Astrocyte (in vitro differentiated cells and primary cell): ENCODE data around the gene ERN1. TPM values are rescaled to one million over a fixed set of nuclear protein-coding genes. Genes with fewer than 3 reads are reported as not detected.
"Not testable (repeated sequence)": the region's sequence is repeated elsewhere in the genome, so short reads cannot be mapped to it uniquely, and the experiment has no call there.

Experiments
- DNase-seq: peaks from one replicate; pipeline ENCODE4 v3.0.0-alpha.2; 2010; ENCODE audit warnings: low read depth
- FAIRE-seq: peaks from 2 replicates; lab custom pipeline; 2011; peaks lifted over from hg19 to GRCh38; lab: Jason Lieb, UNC
- H2AFZ ChIP-seq: 2 replicates; pipeline ENCODE4 v1.6.0; 2012; ENCODE audit warnings: low read depth, low read length, inconsistent platforms
- H3K27ac ChIP-seq: 2 replicates; pipeline ENCODE4 v1.5.1; 2011; ENCODE audit warnings: low read depth, low read length, inconsistent platforms
- H3K27me3 ChIP-seq: 2 replicates; pipeline ENCODE4 v1.6.0; 2011; ENCODE audit warnings: low read length, inconsistent platforms; ENCODE audit not compliant: insufficient read depth
- H3K36me3 ChIP-seq: 2 replicates; pipeline ENCODE4 v1.5.1; 2011; ENCODE audit warnings: low read length, inconsistent platforms; ENCODE audit not compliant: insufficient read depth
- H3K4me1 ChIP-seq: 2 replicates; pipeline ENCODE4 v1.5.1; 2011; ENCODE audit warnings: low read length, inconsistent platforms; ENCODE audit not compliant: insufficient read depth
- H3K4me2 ChIP-seq: 2 replicates; pipeline ENCODE4 v1.6.0; 2012; ENCODE audit warnings: low read length, inconsistent platforms
- H3K4me3 ChIP-seq: 2 replicates; pipeline ENCODE4 v1.5.1; 2011; ENCODE audit warnings: low read depth, mild to moderate bottlenecking, low read length, inconsistent platforms; ENCODE audit not compliant: insufficient read depth
- H3K79me2 ChIP-seq: 2 replicates; pipeline ENCODE4 v1.6.0; 2012; ENCODE audit warnings: mild to moderate bottlenecking, low read length, inconsistent platforms; ENCODE audit not compliant: insufficient read depth
- H3K9ac ChIP-seq: 2 replicates; pipeline ENCODE4 v1.6.0; 2012; ENCODE audit warnings: mild to moderate bottlenecking, low read length, inconsistent platforms
- H3K9me3 ChIP-seq: 2 replicates; pipeline ENCODE4 v1.5.1; 2012; ENCODE audit warnings: low read depth, mild to moderate bottlenecking, low read length, inconsistent platforms; ENCODE audit not compliant: insufficient read depth
- H4K20me1 ChIP-seq: 2 replicates; pipeline ENCODE4 v1.6.0; 2012; ENCODE audit warnings: low read length, inconsistent platforms; ENCODE audit not compliant: insufficient read depth
- H3K27ac Mint-ChIP-seq: one replicate; pipeline ENCODE4 v1.8.0; 2021; ENCODE audit warnings: mild to moderate bottlenecking, mixed read lengths; ENCODE audit not compliant: unreplicated experiment
- H3K27me3 Mint-ChIP-seq: one replicate; pipeline ENCODE4 v1.8.0; 2021; ENCODE audit warnings: low read depth, mixed read lengths; ENCODE audit not compliant: unreplicated experiment
- H3K36me3 Mint-ChIP-seq: one replicate; pipeline ENCODE4 v1.8.0; 2021; ENCODE audit warnings: low read depth, mixed read lengths; ENCODE audit not compliant: unreplicated experiment
- H3K4me1 Mint-ChIP-seq: one replicate; pipeline ENCODE4 v1.8.0; 2021; ENCODE audit warnings: low read depth, mixed read lengths; ENCODE audit not compliant: unreplicated experiment
- H3K4me3 Mint-ChIP-seq: one replicate; pipeline ENCODE4 v1.8.0; 2021; ENCODE audit warnings: mild to moderate bottlenecking, moderate library complexity, mixed read lengths; ENCODE audit not compliant: unreplicated experiment
- H3K9me3 Mint-ChIP-seq: one replicate; pipeline ENCODE4 v1.8.0; 2021; ENCODE audit warnings: mild to moderate bottlenecking, mixed read lengths; ENCODE audit not compliant: unreplicated experiment
- EZH2 ChIP-seq: IDR thresholded peaks from 2 replicates; pipeline ENCODE4 v1.6.1; 2012; ENCODE audit warnings: mild to moderate bottlenecking, low read length, inconsistent platforms; ENCODE audit not compliant: insufficient read depth
- total RNA-seq: library from RNA; stranded (reverse); gene quantifications from 2 replicates; pipeline ENCODE4 v1.2.1, GENCODE V29; 2021
- TF ChIP-seq, protein P1 (sequence below): IDR thresholded peaks from 2 replicates; pipeline ENCODE4 v1.5.1; 2011; ENCODE audit warnings: low read depth, mild to moderate bottlenecking, inconsistent platforms, low read length, moderate library complexity; ENCODE audit not compliant: insufficient read depth

The ERN1 gene
- total RNA-seq, 1 donor from 2014 or later = 11.7 TPM

GRCh38 chr17:64171041-64171440, 41.1 kb upstream of the ERN1 start:
- Histone ChIP-seq H3K27me3 (no peaks in the 10 kb centered on the region), H3K27ac (no peak overlapping the region), H3K79me2 (no peaks in the 10 kb centered on the region), H3K4me1 (no peaks in the 10 kb centered on the region), H3K36me3 (no peaks in the 10 kb centered on the region), H4K20me1 (no peaks in the 10 kb centered on the region), H3K9me3 (no peaks in the 10 kb centered on the region), H3K9ac (no peak overlapping the region), H2AFZ (no peak overlapping the region), H3K4me2 (no peak overlapping the region), H3K4me3 (no peak overlapping the region)
- Mint-ChIP-seq H3K27ac (peak overlapping the region; percentile 22), H3K4me1 (peaks cover 11% of the 10 kb centered on the region), H3K36me3 (peaks cover 28% of the 10 kb centered on the region), H3K9me3 (no peaks in the 10 kb centered on the region), H3K4me3 (no peak overlapping the region), H3K27me3 (no peaks in the 10 kb centered on the region)
- DNase-seq = peak; percentile 23
- no peak for TF ChIP-seq EZH2
- TF ChIP-seq, protein P1, sequence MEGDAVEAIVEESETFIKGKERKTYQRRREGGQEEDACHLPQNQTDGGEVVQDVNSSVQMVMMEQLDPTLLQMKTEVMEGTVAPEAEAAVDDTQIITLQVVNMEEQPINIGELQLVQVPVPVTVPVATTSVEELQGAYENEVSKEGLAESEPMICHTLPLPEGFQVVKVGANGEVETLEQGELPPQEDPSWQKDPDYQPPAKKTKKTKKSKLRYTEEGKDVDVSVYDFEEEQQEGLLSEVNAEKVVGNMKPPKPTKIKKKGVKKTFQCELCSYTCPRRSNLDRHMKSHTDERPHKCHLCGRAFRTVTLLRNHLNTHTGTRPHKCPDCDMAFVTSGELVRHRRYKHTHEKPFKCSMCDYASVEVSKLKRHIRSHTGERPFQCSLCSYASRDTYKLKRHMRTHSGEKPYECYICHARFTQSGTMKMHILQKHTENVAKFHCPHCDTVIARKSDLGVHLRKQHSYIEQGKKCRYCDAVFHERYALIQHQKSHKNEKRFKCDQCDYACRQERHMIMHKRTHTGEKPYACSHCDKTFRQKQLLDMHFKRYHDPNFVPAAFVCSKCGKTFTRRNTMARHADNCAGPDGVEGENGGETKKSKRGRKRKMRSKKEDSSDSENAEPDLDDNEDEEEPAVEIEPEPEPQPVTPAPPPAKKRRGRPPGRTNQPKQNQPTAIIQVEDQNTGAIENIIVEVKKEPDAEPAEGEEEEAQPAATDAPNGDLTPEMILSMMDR = no peak
- FAIRE-seq = no peak

DNA sequence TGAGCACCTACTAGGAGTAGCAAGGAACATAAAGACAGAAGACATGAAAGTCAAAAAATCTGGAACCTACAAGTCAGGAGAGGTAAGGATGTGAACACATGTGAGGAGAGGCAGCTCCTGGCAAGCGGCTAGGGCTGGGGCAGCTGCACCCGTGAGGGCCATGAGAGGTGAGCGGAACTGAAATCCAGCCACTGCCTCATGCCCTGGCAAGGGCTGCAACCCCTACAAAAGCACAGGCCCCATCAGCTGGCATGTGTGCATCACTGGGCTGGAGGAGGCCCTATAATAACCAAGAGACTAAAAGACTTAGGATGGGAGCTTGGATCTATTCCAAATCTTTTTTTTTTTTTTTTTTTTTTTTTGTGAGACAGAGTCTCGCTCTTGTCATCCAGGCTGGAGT, 40.3 kb upstream of the ERN1 start:
- Mint-ChIP-seq H3K36me3 (peaks cover 24% of the 10 kb centered on the region), H3K4me3 (no peak overlapping the region), H3K27me3 (no peaks in the 10 kb centered on the region), H3K9me3 (no peaks in the 10 kb centered on the region), H3K27ac (no peak overlapping the region), H3K4me1 (peaks cover 11% of the 10 kb centered on the region)
- Histone ChIP-seq H3K9me3 (no peaks in the 10 kb centered on the region), H2AFZ (no peak overlapping the region), H3K27me3 (no peaks in the 10 kb centered on the region), H3K36me3 (no peaks in the 10 kb centered on the region), H3K4me3 (no peak overlapping the region), H3K4me1 (no peaks in the 10 kb centered on the region), H3K27ac (no peak overlapping the region), H3K4me2 (no peak overlapping the region), H3K79me2 (no peaks in the 10 kb centered on the region), H4K20me1 (no peaks in the 10 kb centered on the region), H3K9ac (no peak overlapping the region)
- TF ChIP-seq, protein P1 = no peak
- TF ChIP-seq EZH2 = no peak
- FAIRE-seq = no peak
- no peak for DNase-seq

DNA sequence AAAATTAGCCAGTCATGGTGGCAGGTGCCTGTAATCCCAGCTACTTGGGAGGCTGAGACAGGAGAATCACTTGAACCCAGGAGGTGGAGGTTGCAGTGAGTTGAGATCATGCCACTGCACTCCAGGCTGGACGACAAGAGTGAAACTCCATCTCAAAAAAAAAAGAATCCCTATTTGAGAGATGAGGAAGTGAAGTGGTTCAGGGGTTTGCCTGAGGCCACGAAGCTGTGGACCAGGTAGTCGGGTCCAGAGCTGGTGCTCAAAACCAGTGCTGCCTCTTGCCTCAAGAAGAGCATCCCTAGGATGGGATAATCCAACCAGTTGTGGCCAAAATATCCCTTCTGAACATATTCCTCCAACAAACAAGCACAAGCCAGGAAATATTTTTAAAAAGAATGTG, 37.7 kb upstream of the ERN1 start:
- not testable (repeated sequence) for H3K27me3 Mint-ChIP-seq, DNase-seq, H3K4me1 Mint-ChIP-seq, H3K36me3 ChIP-seq, H3K9ac ChIP-seq, H3K4me3 ChIP-seq, H3K79me2 ChIP-seq, H3K27me3 ChIP-seq, H3K4me2 ChIP-seq, H3K27ac ChIP-seq, H4K20me1 ChIP-seq, H3K9me3 Mint-ChIP-seq, H3K27ac Mint-ChIP-seq, H2AFZ ChIP-seq, H3K4me3 Mint-ChIP-seq, H3K9me3 ChIP-seq, H3K4me1 ChIP-seq, FAIRE-seq
- peaks cover 24% of the 10 kb centered on the region for H3K36me3 Mint-ChIP-seq
